DMS114 treated with DMSO at 0.1 percent for 48 hours (cell line): Measurements from ENCODE around the gene ESR1.
A peak's percentile ranks its signal among the peaks of the same experiment; 100 is the strongest.

Experiments
- DNase-seq: peaks from one replicate; lab custom pipeline; 2025; ENCODE audit not compliant: unreplicated experiment; lab: John Stamatoyannopoulos, UW

Gene ESR1

GRCh38 chr6:151807513-151808370 is at the start of gene ESR1:
Gene ESR1, plus strand, starts transcription at chr6:151807682. Its CDS starts 231 bp downstream, at chr6:151807913.
- no peak for DNase-seq

GRCh38 chr6:151760486-151760885 is 47.0 kb upstream of the ESR1 start:
- DNase-seq, result no peak

GRCh38 chr6:151761851-151762250 is 45.6 kb upstream of the ESR1 start:
- no peak for DNase-seq

GRCh38 chr6:151762817-151763216 is 44.7 kb upstream of the ESR1 start:
- no peak for DNase-seq

- no peak for DNase-seq
Observed at GRCh38 chr6:151763303-151763702, 44.2 kb upstream of the ESR1 start.

GRCh38 chr6:151763938-151764680 is 43.4 kb upstream of the ESR1 start:
- peak; percentile 56 for DNase-seq

- DNase-seq, result peak; percentile 41
Observed at GRCh38 chr6:151765444-151765886, 42.0 kb upstream of the ESR1 start.

GRCh38 chr6:151772446-151772845 is 35.0 kb upstream of the ESR1 start:
- DNase-seq, result no peak

- DNase-seq, result no peak
Observed at GRCh38 chr6:151773382-151773781, 34.1 kb upstream of the ESR1 start.

- DNase-seq, result no peak
Observed at GRCh38 chr6:151782560-151782959, 24.9 kb upstream of the ESR1 start.

GRCh38 chr6:151783692-151784091 is 23.8 kb upstream of the ESR1 start:
- no peak for DNase-seq

GRCh38 chr6:151784441-151785214 is 22.9 kb upstream of the ESR1 start:
- DNase-seq, result no peak

GRCh38 chr6:151796842-151797530 is 10.5 kb upstream of the ESR1 start:
- no peak for DNase-seq

- no peak for DNase-seq
Observed at GRCh38 chr6:151803743-151804142, 3.7 kb upstream of the ESR1 start.

GRCh38 chr6:151804585-151805285 is 2.7 kb upstream of the ESR1 start:
- DNase-seq, result no peak

GRCh38 chr6:151805286-151805840 is 2.1 kb upstream of the ESR1 start:
- DNase-seq, result no peak

GRCh38 chr6:151806757-151807512 is 547 bp upstream of the ESR1 start:
- no peak for DNase-seq

- no peak for DNase-seq
Observed at GRCh38 chr6:151808371-151809241, 1.1 kb downstream of the ESR1 start.
